GM21515 (cell line): ENCODE results near the gene PXDN.

Experiments
- ATAC-seq: cut with Tn5 transposase; IDR thresholded peaks from one replicate; pipeline ENCODE4 v1.9.1; 2021; ENCODE audit not compliant: unreplicated experiment

The PXDN gene

DNA sequence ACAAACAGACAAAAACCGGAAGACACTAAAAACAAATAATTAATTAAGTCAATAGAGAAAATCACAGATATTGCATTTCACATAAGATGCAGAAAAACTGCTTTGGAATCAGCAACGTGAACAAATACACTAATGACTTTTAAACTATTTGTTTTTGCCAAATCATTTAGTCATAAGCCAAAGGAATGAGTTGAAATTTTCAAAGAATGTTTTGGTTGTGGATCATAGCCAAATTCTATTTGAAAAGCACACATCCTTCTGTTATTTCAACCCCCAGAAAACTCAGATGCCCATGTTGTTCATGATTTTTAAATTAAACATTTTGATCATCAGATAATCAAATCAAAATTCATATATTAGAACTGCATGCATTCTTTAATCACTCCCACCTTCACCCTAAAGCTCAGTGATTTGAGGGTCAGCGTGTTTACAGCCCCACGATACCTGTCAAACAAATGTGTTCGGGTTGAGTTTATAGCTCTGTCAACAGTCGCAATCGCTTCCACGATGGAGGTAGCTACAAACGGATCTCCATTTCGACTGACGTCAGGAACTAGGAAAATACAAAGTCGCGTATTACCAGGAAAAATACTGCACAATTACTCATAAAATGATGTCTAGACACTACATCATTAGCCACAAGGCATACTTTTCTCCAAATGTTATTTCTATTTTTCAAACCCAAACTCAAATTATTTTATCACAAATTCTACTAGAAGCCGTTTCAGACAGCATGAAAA lies 90.2 kb downstream of the PXDN start:
- no peak for ATAC-seq

DNA sequence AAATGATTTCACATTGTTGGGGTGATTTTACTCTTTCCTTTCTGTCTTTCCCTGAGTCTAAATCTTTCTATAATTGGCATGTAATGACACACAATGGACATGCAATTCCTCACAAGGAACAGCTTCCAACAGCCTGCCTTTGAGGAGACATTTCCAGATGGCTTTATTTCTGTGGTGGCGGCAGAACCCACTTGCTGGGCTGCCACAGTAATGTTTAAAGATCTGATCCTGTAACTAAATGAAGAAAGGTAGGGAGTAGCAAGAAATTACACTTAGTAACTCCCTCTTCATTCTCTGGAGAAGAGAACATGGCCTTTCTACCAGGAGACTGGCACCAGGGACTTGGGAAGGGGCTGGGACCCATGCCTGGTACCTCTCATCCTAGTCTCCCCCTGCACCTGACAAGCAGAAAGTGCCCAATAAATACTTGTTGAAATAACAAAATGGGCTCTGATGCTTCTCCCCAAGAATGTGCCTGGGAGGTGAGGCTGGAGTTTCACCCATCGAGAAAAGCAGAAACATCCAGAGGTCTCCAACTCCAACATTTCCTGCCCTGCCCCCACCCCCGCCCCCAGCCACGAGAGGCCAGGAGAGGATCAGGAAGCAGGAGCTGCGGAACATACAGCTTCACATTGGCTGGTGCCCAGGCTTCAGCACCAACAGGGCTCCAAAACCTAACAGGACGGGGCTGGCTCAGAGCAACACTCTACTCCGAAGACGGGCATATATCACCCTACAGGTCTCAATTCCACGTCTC lies 92.1 kb downstream of the PXDN start:
- no peak for ATAC-seq

DNA sequence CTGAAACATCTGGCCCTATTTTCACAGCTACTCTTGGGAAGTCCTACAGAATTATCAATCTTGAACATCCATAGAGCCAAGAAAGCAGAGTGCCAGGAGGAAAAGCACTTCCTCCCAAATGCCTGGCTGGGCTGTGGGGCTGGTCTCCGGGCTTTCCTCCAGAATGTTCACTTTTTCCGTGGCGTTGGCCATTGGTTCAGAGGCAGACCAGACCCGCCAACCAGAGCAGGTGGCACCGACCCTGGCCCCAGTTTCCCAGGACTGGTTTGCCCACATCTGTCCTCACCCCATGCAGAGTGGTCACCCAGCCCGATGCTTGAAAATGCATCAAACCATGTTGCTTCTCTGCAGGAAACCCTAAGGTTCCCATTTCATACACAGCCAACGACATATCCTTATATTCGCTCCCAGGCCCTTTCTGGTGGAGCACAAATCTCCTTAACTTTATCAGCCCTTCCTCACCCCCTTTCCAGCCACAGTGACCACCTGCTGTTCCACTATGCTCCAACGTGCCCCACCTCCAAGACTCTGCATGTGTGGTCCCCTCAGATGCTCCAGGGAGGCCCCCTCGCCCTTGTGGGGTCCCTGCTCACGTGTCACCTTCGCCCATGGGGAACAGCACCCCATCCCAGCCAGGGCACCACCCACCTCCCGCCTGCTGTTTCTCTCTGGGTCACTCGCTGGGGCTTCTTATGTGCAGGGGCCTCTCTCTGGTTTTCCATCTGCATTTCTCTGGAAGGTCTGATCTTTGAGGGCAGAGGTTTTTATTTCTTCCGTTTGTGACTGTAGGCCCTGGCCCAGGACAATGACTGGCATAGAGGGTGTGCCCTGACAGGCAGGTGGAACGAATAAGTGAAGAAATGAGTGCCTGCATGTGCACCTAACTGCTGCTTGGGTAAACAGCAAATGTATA lies 92.9 kb downstream of the PXDN start:
- no peak for ATAC-seq

DNA sequence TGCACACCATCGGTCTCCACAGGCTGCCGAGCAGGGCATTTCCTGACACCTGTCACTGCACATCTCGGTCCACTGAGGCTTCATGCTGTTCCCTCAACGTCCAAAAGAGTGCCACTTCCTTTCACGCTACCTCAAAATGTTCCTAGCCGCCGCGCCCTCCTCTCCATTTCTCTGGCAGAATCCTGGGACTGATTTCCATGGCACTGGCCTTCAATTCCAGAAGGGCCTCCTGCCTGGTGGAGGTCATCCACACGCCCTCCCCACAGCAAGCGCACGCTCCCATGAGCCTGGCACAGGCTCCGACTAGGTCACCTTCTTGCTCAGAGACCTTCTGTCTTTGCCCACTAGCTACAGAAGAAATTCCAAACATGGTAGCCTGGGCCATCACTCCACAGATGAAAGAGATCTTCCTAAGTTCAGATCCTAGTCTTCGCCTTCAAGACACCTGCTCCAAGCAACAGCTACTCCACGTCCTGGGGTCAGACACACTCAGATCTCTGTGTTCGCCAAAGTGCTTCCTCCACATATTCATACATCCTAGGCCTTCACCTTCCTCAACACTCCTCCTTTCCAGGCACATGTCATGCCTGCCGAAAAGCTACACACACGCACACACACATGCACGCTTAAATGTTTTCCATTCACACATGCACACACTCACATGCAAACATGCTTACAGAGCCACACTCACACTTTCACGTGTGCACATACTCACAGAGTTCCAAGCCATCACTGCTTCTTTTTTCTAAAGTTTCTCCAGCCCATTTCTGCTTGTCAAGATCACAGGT lies 94.0 kb downstream of the PXDN start:
- no peak for ATAC-seq

DNA sequence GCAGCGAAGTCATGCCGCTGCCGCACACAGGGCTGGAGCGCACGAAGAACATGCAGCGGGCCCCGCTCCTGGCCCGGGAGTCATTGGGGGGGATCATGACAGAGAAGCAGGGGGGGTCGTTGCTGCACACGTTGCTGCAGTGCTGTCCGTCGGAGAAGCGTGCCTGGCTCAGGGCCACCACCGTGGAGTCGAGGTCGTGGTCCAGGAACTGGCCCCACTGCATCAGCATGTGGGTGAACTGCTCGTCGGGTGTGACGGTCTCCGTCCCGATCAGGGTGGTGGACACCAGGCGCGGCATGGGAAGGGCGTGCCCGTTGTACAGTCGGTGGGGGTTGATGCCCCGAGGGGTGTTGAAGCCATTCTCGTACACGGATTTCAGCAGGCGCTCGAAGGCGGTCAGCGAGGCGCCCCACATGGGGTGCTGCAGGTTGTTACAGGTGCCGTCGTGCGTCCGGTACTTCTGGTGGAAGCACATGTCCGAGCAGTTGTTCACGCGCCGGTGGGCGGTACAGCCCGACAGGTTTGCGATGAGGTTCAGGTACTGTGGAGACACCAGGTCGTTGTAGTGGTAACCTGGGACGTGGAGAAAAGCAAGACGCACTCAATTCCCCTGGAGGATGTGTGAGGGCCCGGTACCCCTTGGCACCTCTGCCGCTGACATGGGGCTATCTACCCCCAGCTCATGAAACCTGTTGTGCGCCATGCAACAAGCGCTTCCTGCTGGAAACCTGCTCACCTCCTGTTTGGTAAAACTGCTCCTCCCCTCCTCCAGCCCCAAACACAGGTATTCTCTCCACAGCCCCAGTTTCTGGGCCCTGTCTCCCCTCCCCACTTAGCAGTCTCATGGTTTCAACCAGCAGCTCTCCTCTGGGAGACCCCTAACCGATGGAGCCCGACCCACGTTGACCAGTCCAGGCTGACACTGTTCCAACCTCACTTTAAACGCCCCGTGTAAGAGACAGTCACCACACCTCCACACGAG lies 94.9 kb downstream of the PXDN start:
- ATAC-seq = no peak

DNA sequence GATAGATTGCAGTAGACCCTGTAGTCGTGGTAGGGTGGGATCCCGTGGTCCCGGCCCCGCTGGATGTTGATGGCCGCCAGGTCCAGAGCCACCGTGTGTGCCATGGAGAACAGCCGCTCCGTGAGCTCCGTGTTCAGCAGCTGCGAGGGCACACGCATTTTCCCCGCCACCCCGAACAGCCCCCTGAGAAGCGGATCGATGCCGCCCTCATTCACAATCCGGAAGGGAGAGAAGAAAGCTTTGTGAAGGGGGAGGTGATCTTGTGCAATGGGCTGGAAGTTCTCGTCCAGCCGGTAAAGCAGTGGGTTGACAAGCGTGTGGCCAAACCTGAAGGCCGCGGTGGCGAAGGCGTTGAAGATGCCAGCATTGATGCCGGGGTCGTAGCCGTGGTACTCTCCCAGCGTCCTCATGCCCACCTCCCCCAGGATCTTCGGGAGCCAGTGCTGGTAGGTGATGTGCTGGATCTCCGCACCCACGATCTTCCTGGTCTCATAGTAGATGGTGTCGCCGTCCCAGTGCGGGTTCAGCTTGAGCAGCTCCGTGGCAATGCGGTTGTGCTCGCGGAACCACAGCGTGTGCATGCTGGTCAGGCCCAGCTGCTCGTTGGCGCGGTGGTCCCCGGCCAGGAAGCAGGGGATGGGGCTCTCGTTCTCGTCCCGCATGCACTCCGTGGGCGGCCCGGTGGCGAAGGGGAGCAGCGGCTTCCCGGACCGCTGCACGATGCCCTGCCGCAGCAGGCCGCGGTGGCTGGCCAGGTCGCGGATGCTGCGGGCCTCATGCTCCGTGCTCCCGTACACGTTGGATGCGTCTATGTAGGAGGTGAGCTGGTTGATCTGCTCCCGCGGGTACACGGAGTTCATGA lies 95.8 kb downstream of the PXDN start:
- no peak for ATAC-seq

DNA sequence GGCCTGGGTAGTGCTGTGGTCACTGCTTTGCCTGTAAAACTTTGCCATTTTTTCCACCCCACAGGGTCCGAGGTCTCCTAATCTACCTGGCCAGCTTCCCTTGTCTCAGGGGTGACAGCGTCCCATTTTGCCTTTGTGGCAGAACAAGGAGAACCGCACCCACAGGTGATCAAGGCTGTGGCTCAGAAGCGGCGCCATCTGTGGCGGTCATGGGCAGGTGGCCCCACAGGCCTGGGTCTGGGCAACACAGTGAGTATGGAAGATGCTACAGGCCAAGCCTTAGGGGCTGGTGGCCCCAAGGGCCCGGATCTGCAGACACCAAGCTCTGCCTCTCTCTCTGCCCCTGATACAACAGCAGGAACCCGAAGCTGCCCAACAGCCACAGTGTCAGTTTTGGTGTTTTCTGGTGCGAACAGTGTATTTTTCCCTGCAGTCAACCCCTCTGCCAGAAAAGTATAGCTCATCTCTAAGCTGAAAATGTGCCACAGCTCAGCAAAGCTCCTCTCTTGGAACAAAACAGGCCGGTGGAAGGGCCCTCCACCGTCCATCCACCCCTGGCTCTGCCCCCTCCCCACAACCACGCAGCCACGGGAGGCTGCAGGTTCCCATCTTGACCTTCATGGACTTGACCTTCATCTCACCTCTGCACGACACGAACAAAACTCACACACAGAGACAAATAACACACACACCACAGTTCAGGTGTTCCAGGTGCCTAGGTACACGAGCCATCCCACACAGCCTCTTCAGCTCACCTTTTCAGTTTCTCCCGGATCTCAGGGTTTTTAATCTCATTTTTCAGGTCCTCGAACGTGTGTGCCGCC lies 96.7 kb downstream of the PXDN start:
- no peak for ATAC-seq

DNA sequence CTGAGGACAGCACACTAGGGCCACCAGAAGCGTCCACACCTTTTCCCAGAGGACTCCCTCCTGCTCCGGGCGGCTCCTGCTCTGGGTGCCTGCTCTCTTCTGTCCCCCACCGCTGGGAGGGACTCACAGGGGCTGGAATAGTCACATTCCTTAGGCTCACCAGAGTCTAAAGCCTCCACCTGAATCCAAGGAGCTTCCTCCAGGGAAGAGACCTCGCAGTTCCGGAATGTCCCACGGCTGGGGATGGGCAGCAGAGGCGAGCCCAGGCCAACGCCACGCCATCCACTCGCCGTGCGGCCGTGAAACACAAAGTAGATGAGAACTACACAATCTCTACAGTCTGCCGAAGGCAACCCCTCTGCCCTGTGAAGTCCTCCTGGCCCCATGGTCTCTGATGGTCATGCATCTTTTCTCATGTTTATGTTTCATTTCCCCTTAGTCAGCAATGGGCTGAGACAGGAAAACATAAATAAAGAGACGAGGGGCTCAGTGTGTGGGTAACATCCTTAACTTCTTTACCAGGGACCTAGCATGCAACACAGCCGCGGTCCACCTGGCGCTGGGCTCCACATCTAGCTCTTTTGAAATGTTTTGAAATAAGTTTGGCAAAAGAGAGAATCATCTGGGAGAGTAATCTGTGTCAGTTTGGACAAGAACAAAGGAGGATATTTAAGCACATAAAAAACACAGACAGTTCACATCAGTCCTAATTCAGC lies 98.4 kb downstream of the PXDN start:
- no peak for ATAC-seq

DNA sequence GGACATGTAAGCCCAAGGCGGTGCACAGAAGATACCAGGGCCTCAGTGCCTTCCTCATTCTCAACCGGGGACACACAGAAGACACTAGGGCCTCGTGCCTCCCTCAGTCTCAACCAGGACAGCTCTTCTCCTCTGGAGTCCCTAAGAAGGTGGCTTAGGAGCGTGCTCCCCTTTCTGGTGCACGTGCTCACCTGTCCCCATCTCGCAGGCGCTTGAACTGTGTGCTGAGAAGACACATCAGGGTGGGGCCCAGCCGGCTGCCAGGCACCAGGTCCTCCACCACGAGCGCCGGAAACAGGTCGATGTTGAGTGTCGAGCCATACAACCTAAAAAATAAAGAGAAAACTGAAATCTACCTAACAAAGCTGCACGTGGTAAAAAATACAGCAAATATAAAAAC lies 99.9 kb downstream of the PXDN start:
- no peak for ATAC-seq

DNA sequence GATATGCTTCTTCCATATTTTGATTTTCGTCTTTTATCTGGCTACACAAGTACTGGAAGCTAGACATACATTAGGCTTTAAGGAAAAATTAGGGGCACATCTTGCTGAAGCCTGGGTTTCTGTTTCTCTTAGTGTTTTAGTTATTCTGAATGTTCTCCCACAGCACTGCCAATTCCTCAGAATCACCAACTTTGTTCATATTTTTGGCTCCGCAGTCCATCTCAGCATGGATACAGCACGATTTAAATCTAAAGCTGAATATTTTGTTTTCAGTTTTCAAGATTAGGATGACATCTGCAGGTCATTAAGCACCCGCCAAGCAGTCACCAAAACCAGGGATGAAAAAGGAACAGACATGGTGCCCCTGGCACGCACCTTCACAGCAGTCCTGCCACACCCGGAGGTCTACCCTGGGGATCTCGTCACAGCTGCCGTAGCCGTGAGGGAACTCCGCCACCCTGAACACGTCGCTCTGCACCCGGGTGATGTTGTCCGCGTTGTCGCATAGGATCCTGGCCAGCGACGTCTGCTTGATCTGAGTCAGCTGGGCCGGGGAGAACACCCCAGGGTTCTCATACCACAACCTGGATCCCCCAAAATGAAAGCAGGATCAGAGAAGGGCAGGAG lies 101.2 kb downstream of the PXDN start:
- no peak for ATAC-seq

DNA sequence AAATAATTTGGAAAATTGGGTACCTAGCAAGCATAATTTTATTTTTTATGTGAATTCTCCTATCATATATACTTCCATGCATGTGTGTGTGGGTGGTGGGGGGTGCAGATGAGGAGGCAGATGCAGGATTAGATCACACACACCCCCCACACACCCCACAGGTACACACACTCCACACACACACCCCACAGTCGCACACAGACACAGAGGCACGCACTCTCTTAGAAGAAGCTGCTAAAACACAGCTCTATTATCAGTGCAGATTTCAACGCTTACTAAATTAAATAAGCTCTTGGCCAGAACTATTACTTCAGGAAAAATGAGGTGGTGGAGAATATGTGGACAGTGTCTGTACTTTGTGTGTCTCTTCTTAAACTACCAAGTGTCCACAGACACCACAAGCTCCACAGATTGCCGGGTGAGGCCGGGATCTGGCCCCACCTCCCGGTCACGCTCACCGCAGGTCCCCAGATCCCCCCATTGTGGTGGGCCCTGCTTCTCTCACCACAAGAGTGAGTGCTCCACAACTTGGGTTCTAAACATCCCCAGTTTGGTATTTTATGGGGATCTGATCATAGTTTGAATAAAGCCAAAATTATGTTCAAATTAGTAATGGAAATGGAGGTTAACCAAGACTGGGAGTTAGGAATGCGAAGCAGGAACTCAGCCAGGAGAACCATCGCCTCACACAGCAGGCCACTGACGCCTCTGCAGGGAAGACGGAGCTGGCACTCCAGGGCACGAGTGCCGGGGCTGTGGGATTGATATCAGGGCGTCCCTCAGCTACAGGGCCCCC lies 102.1 kb downstream of the PXDN start:
- ATAC-seq = no peak

DNA sequence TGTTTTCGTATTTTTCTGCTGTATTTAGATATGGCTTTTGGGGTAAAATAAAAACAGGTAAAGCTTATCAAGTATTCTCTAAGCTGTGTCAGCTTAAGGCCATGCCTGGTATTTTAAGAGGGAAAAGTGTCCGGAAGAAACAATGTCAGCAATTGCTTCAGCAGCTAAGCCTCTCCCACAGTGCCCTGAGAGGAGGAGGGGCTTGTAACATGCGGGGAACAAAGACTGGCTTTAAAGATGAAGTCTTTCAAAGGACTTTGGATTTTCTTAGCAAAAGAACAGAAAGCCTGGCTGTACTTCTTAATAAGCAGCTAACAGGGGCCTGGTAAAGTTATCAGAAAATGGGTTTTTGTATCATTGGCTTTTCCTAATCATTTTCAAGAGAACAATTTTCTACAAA lies 102.8 kb downstream of the PXDN start:
- ATAC-seq = no peak

DNA sequence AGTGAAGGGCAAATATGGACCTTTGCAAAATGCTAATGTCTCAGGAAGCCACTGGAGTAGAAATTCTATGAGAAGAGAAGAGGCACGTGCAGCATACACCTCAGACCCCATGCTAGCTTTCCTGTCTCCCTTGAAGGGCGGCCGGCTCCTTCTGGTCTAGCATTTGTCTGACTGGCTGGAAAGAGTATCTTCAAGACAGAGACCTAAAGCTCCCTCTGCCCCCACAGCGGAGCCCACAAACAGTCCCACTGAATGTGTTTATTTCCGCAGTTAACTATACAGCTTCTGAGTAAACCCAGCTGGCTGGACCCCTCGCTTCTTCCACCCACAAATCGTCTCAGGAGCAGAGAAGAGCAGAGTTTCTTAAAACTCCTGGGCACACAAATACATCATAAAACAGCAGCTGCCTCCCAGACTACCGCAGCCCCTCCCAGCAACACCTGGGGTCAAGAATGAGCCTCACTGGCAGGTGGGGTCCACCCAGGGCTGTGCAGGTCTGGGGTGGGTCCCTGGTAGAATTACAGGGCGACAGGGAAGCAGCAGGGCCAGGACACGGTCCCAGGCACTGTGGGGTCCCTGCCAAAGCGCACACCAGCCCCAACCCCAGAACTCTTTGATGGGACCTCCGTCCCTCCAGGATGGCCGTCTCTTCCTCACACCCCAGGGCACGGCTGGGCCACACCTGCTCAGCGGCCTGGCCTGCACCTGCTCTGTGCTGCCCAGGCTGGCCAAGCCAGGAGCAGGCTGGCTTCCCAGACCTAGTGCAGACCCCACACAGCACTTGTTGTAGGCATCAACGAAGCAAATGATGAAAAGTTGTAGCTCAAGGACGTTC lies 103.8 kb downstream of the PXDN start:
- ATAC-seq = no peak

DNA sequence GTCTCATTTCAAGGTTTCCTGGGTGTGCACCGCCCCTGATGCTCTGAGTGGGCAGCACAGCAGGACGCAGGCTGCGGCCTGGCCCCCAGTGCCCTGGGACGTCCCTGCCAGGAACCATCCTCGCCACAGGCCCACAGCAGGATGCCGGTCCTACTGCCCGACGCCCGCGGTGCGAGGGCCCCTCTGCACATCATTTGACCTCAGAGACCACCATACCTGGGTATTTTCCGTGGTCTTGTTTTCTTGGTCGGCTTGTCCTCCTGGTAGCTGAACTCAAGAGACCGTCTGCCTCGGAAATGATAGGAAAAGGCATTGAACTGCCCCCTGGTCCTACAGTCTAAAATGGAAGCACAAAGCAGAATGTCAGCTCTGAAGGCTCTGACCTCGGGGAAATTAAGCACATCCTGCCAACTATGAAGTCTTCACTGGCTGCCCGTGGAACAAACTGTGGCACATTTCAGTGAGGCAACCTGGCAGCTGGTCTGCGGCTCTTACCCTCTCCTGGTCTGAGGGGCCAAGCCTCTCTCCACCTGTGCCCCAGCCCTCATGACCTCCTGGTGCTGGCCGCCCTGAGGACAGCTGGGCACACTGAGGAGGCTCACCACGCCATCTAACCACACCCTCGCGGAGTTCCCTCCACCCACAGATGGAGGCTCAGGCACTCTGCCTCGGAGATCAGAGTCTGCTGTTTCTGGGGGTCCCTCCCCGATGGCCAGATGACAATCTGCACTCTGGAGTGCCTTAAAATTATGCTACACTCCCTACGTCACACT lies 105.0 kb downstream of the PXDN start:
- ATAC-seq = no peak
